Measurements from ENCODE around the gene KIF4A.
"Not testable (repeated sequence)": the region's sequence is repeated elsewhere in the genome, so short reads cannot be mapped to it uniquely, and the experiment has no call there.

KIF4A gene, protein sequence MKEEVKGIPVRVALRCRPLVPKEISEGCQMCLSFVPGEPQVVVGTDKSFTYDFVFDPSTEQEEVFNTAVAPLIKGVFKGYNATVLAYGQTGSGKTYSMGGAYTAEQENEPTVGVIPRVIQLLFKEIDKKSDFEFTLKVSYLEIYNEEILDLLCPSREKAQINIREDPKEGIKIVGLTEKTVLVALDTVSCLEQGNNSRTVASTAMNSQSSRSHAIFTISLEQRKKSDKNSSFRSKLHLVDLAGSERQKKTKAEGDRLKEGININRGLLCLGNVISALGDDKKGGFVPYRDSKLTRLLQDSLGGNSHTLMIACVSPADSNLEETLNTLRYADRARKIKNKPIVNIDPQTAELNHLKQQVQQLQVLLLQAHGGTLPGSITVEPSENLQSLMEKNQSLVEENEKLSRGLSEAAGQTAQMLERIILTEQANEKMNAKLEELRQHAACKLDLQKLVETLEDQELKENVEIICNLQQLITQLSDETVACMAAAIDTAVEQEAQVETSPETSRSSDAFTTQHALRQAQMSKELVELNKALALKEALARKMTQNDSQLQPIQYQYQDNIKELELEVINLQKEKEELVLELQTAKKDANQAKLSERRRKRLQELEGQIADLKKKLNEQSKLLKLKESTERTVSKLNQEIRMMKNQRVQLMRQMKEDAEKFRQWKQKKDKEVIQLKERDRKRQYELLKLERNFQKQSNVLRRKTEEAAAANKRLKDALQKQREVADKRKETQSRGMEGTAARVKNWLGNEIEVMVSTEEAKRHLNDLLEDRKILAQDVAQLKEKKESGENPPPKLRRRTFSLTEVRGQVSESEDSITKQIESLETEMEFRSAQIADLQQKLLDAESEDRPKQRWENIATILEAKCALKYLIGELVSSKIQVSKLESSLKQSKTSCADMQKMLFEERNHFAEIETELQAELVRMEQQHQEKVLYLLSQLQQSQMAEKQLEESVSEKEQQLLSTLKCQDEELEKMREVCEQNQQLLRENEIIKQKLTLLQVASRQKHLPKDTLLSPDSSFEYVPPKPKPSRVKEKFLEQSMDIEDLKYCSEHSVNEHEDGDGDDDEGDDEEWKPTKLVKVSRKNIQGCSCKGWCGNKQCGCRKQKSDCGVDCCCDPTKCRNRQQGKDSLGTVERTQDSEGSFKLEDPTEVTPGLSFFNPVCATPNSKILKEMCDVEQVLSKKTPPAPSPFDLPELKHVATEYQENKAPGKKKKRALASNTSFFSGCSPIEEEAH

DNA sequence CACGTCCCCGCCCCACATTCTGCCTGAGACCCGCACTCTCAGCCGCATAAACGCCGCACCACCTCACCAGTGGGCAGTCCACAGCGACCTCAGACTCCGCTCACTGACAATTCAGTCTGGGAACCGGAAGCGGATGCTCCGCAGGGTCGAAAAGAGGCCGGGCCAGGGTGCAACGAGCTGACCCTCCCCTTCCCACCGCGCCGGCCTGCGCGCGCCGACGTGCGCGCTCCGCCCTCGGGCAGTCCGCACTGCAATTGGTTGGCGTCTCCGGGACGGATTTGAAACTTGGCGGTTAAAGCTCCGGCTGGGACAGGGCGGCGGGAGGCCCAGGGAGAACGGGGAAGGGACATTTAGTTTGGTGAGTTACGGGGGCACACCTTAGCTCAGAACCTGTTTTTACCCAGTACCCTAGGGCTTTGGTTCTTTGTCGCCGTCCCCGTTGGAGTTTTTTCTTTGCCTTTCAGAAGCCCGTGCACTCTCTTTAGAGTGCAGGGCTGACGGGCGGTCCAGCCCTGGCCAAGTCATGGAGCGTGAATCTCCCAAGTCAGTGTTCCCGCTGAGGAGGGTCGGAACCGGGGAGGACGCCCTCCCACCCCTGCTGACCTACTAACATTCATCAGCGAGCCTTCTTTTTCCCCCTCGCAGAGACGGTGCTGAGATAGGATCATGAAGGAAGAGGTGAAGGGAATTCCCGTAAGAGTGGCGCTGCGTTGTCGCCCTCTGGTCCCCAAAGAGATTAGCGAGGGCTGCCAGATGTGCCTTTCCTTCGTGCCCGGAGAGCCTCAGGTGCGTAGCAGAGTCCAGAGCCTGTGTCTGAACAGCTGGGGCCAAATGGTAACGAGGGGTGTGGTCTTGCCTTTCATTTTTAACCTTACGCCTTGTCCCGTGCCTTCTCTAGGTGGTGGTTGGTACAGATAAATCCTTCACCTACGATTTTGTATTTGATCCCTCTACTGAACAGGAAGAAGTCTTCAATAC lies at the start of gene KIF4A, which contains the start of gene PDZD11:
Gene KIF4A, plus strand, starts transcription at position 312 of the 978 bp plus-strand sequence. Its CDS starts 355 bp downstream, at position 667.
Gene PDZD11, minus strand, starts transcription at position 135 of the 978 bp plus-strand sequence. CDS start 586 bp downstream, outside the sequence.
- peak; percentile 46 for DNase-seq (ENCODE audit: low read depth, low spot score)

DNA sequence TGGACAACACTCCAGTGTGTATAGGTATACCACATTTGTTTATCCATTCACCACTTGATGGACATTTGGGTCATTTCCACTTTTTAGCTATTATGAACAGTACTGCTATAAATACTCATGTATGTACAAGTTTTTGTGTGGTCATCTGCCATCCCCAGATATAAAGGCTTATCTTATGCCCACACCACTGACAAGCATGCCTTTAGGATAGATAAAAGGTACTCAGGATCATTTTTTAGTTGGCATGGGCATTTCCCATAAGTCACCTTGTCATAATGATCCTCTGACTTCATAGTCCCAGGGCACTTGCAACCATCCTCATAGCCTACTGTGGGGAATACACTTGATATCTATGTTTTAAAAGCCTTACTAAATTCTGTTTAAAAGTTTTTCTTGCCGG lies 49.2 kb upstream of the KIF4A start:
- DNase-seq (ENCODE audit: low read depth, low spot score) = no peak

DNA sequence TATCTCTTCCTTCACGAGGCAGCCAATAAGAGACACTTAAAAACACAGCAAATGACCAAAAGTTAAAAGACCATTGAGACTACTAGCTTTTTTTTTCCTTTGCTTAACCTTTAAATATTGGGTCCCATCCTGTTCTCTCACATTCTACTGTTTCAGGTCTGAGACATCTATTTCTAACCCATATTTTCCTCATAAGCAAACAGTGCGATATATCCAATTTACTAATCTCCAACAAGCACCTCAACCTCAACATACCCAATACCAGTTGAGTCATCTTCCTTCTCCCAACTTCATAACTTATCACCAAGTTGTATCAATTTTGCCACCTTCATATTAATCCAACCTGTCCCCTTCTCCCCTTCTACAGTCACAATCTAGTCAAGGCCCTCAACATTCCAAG lies 48.4 kb upstream of the KIF4A start:
- no peak for DNase-seq (ENCODE audit: low read depth, low spot score)

DNA sequence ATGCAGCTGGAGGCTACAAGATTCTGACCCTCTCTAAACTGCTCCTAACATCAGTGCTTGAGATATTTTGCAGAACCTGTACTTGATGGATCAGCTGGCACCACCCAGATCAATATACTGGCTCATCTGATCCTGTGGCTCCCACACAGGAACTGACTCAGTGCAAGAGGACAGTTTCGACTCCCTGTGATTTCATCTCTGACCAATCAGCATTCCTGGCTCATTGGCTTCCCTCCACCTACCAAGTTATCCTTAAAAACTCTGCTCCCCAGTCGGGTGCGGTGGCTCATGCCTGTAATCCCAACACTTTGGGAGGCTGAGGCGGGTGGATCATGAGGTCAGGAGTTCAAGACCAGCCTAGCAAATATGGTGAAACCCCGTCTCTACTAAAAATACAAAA lies 46.3 kb upstream of the KIF4A start:
- not testable (repeated sequence) for DNase-seq (ENCODE audit: low read depth, low spot score)

DNA sequence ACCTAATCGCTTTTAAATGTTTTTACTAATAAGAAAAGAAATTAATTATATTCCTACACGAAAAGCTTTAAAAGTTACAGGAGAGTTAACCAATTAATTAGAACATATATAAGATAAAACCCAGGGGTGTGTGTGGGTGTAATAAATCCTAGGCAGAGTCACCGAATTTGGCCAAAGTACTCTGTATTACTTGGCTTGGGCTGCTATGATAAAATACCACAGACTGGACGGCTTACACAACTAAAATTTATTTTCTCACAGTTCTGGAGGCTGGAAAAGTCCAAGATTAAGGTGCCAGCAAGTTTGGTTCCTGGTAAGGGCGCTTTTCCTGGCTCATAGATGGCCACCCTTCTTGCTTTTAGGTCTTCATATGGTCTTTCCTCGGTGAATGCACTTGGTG lies 45.0 kb upstream of the KIF4A start:
- DNase-seq (ENCODE audit: low read depth, low spot score) = no peak

DNA sequence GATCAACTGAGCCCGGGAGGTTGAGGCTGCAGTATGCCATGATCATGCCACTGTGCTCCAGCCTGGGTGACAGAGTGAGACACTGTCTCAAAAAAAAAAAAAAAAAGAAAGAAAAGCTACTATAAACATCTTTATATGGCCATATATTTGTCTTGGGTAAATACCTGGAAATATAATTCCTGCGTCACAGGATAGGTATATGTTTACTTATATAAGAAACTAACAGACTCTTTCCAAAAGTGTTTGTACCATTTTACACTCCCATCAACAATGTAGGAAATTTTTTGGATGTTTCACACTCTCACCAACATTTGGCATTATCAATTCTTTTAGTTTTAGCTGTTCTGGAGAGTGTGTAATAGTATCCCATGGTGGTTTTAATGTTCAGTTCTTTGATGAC lies 42.7 kb upstream of the KIF4A start:
- no peak for DNase-seq (ENCODE audit: low read depth, low spot score)

DNA sequence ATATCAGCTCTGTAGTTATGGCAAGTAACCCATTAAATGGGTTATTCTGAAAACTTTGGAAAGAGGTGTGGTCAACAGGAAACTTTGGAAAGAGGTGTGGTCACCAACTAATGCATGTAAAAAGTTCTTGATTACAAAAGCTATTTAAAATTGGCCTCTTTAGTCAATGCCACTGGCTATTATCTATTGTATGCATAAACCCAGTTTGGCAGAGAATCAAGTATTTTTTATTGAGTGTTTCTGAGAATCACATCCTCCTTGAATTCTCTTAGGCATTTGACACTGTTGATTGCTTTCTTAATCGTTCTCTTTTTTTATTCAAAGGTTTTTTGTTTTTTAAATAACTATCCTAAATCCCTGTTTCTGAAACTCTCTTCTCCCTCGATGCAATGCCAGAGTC lies 37.4 kb upstream of the KIF4A start:
- DNase-seq (ENCODE audit: low read depth, low spot score) = no peak

DNA sequence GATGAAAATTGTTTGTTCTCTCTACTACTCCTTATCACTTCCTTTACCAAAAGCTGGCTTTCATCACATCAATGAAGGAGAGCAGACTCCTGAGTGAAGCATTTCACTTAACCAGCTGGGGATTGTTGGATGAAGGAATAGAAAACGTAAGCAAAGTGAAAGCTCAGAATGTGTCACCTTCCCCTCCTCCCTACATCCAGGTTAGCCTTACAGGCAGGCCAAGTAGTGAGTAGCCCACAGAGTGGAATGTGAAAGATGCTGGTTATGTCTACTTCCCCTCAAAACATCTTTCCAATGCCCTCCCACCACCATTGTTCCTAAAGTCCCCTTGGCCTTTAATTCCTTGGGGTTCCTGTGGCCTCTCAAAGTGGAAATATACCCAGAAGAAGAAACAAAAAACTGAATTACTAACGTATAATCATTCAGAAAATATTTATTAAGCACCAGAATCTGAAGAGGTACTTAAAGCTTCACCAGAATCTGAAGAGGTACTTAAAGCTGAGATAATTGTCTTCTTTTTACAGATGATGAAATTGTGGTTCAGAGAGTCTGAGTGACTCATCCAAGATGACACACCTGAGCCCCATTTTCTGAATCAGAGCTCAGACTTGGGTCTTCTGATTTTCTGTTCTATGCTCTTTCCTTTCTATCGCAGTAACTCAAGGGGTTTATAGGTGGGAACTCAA lies 36.4 kb upstream of the KIF4A start:
- DNase-seq (ENCODE audit: low read depth, low spot score) = no peak

DNA sequence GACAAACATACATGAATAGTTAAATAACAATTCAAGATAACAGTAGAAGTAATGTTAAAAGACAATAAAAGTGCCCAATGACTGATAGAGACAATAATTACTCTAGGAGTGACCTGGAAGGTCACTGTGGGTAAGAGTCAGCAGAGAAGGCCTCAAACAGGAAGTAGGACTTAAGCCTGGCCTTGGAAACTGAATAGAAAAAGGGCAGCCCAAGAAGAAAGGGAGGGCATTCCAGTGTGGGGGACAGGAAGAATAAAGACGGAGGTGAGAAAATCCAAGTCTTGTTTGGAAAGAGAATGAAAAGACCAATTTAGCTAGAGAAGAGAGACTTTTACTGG lies 35.9 kb upstream of the KIF4A start:
- DNase-seq (ENCODE audit: low read depth, low spot score) = no peak

DNA sequence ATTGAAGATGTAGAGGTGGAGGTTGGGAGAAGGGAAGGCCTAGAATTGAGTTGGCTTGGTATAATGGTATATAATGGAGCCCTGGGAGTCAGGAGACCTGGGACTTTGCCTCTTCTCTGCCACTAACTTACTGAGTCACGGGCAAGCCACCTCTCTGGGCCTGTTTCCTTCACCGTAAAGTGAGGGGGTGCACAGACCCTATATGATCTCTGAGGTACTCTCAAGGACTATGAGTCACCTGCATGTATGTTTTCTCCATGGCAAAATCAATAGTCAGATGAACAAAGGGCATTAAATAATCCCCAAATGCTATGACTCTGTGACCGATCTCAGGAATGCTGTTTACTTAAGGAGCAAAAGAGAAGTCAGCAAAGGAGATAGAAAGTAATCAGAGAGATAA lies 35.0 kb upstream of the KIF4A start:
- DNase-seq (ENCODE audit: low read depth, low spot score) = no peak

DNA sequence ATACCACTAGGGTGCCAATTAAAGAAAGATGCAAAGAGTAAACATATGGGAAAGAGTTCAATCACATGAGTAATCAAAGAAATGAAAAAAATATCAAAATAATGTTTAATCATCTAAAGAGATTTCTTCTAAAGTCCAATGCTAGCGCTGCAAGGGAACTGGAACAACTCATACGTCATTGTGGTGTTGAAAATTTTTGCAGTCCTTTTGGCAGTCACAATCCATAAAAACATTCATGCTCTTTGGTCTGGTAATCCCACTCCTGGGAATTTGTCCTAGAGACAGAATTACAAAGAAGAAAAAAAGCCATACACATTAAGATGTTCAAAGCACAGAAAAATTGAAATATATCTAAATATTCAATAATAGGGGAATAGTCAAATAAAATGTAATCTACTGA lies 34.5 kb upstream of the KIF4A start:
- no peak for DNase-seq (ENCODE audit: low read depth, low spot score)

DNA sequence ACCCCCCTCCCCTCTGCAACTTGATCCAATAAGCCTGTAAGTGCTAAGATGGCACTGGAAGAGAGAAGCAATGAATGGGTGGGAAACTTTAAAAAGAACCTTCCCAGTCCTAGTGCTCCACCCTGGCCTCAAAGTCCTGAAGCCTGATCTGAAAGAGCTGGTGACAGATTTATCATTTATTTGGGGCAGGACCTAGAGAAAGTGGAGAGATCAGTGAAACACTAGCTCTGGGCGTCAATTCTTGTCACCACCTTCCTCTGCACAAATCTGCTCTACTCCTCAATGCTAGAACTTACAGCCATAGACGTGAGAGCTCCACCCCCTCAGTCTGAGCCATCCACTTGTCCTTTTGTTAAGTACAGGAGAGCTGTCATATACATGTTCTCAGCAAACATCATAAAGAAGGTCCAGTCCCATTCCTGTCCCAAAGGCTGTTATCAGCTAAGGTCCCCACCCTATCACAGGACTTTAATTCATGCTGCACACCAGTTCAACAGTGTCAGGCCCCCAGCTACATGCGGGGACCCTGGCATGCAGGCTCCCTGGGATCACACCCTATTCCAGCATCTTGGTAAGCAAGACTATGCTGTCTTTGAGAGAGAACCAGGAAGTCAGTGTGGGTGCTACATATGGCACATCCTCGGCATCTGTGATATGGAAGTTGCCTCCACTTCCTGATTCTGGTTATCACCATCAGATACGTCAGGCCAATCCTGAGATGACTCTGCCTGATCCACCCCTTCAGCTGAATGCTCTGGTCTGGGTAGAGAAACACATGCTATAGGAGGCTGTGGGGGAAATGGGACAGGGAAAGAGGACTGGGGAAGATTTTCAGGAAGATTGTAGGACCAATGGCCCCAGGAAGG lies 32.2 kb upstream of the KIF4A start:
- DNase-seq (ENCODE audit: low read depth, low spot score) = no peak

DNA sequence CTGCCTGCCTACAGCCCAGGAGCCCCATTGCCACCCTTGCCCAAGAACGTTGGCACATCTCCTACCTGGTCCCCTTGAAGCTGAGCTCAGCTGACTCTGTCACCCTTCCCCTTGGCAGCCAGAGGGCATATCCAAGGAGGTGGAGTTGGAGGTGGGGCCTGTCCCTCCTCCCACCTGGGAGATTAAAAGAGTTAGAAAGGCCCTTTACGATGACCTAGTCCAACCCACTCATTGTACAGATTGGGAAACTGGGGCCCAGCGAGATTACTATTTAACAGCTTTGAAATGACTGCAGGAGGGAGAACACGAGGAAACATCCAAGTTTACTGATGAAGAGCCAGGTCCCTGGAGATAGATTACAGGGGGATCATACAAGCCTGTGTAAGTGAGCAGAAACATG lies 29.8 kb upstream of the KIF4A start, which contains the start of gene P2RY4:
Gene P2RY4, minus strand, starts transcription at position 101 of the 400 bp plus-strand sequence. CDS start 580 bp downstream, outside the sequence.
- no peak for DNase-seq (ENCODE audit: low read depth, low spot score)

DNA sequence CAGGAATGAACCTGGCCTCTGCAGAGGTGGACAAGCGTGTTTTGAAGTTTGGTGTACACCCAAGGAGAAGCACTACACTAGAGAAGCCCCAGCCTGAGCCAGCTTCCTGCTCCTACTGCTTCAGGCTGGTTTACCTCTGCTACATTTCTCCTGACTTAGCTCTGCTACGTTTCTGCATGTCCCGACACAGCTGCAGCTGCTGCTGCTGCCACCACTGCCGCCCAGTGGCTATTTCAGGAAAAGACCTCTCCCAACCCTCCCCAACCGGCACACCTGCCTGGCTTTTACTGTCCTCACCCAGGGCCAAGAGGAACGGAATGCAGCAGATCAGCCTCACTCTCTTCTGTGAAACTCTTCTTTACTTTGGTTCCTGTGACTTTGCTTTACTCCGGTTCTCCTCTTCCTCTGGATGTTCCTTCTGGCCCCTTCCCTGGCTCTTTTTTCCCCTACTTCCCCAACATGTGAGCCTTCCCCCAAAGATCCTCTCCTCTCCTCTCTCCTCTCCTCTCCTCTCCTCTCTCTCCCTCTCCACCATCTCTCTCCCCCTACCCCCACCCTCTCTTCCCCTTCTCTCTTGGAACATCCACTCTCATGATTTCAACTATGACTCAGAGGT lies 26.8 kb upstream of the KIF4A start:
- DNase-seq (ENCODE audit: low read depth, low spot score) = no peak

DNA sequence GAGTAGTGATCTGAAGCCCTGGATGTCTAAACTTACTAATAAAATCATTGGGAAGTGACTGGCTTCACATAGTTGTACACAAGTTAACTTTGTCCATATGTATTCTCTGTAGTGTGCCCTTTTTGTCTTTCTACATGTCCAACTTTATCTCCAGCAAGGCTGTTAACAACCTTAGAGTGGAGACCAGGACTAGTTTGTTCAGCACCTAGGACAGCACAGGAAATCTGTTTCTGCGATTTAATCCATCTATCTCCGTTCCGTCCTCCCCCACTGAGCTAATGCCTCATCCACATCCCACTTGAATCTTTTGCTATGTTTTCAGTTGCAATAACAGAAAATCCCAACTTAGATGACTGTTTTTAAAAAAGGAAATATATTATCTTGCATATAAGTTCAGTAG lies 25.1 kb upstream of the KIF4A start:
- DNase-seq (ENCODE audit: low read depth, low spot score) = no peak

DNA sequence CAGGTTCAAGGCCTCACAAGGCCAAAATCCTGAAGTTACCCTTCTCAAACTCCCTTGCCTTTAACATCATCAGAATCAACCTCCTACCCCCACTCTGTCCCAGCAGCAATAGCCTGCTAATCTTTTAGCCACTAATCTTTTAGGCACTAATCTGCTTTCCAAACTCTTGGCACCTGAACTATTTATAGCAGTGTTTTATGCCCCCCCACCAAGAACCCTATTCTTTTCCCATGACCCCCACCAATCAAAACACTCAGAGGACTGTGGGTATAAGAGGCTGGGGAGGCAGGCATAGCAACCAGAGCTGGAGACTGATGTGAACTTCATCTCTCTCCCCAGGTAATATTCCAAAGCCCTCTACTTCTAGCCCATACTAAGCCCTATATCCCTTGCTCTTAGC lies 21.9 kb upstream of the KIF4A start, which contains the start of gene ARR3:
Gene ARR3, plus strand, starts transcription at position 301 of the 400 bp plus-strand sequence. CDS start 1,052 bp downstream, outside the sequence.
- no peak for DNase-seq (ENCODE audit: low read depth, low spot score)

DNA sequence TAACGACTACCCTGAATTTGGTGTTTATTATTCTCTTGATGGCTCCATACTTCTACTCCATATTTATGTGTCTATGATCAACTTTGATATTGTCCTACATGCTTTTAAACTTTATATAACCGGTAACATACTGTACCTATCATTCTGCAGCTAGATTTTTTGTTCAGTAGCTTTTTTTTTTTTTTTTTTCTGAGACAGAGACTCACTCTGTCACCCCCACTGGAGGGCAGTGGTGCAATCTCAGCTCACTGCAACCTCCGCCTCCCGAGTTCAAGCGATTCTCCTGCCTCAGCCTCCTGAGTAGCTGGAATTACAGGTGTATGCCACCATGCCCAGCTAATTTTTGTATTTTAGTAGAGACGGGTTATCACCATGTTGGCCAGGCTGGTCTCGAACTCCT lies 15.9 kb upstream of the KIF4A start:
- DNase-seq (ENCODE audit: low read depth, low spot score) = not testable (repeated sequence)

DNA sequence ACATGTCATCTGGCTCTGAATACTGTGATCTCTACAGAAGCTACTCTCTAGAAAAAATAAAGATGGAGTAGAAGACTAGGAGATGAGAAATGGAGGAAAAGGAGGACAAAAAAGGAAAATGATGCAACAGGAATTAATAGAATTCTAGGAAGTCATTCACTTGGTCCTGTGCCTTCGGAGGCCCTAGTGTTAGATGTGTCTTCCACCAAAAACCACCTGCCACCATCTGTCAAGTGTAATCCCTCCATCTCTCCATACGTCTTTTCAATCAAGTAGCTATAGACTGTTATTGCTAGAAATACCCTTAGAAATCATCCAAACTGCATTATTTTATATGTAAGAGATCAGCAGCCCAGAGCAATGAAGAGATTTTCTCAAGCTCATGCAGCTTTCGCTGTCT lies 10.8 kb upstream of the KIF4A start:
- DNase-seq (ENCODE audit: low read depth, low spot score) = no peak

DNA sequence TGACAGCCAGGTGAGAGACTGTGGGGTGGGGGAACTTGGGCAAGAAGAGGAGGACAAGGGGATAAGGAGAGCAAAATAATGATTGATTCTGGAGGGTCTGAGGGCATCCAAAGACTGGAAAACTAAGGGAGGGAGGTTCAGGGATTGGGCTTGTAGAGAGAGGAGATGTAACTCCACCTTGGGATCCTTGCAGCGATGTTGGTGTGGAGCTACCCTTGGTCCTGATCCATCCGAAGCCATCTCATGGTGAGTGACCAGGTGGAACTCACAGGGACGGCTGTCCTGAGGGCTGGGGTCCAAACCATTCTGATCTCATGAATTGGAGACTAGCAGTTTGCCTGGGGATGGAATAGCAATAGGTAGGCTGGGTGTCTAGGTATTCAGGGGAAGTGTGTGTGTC lies 9.3 kb upstream of the KIF4A start:
- no peak for DNase-seq (ENCODE audit: low read depth, low spot score)
